GM18505 (cell line): Measurements from ENCODE around the gene PWWP2B.
A peak's percentile ranks its signal among the peaks of the same experiment; 100 is the strongest.

Source experiments
- ATAC-seq: cut with Tn5 transposase; IDR thresholded peaks from one replicate; pipeline ENCODE4 v1.9.1; 2021; ENCODE audit not compliant: unreplicated experiment
- POLR2A ChIP-seq: IDR thresholded peaks from 4 replicates; pipeline ENCODE4 v1.6.1; 2011; ENCODE audit warnings: borderline replicate concordance; ENCODE audit not compliant: insufficient read depth, insufficient read length; ENCODE audit errors: extremely low read depth

PWWP2B gene

GRCh38 chr10:132397671-132398565 lies 918 bp downstream of the PWWP2B start:
- TF ChIP-seq POLR2A, result no peak
- ATAC-seq, result peak; percentile 24

- no peak for ATAC-seq
- no peak for TF ChIP-seq POLR2A
Observed at GRCh38 chr10:132398566-132398991, 1.6 kb downstream of the PWWP2B start.

- no peak for TF ChIP-seq POLR2A
- no peak for ATAC-seq
Observed at GRCh38 chr10:132399117-132400035, 2.4 kb downstream of the PWWP2B start.

- ATAC-seq, result no peak
- TF ChIP-seq POLR2A, result no peak
Observed at GRCh38 chr10:132400041-132400546, 3.1 kb downstream of the PWWP2B start.

- no peak for TF ChIP-seq POLR2A
- ATAC-seq, result no peak
Observed at GRCh38 chr10:132400547-132401151, 3.6 kb downstream of the PWWP2B start.

- no peak for ATAC-seq
- TF ChIP-seq POLR2A, result no peak
Observed at GRCh38 chr10:132401401-132402118, 4.6 kb downstream of the PWWP2B start.

GRCh38 chr10:132402781-132403241 lies 5.8 kb downstream of the PWWP2B start:
- no peak for ATAC-seq
- TF ChIP-seq POLR2A, result no peak

GRCh38 chr10:132403511-132404168 lies 6.6 kb downstream of the PWWP2B start:
- no peak for ATAC-seq
- no peak for TF ChIP-seq POLR2A

GRCh38 chr10:132404169-132404880 lies 7.3 kb downstream of the PWWP2B start:
- no peak for ATAC-seq
- TF ChIP-seq POLR2A, result no peak

- ATAC-seq, result no peak
- TF ChIP-seq POLR2A, result no peak
Observed at GRCh38 chr10:132404911-132405462, 8.0 kb downstream of the PWWP2B start.

- TF ChIP-seq POLR2A, result no peak
- ATAC-seq, result no peak
Observed at GRCh38 chr10:132405463-132405991, 8.5 kb downstream of the PWWP2B start.
